Measurements from ENCODE around the gene CD2AP.

GRCh38 chr6:47496935-47497579 lies 19.5 kb downstream of the CD2AP start:
- no peak for TF ChIP-seq CTCF (conservative IDR thresholded peaks at IDR 0.05)
- no peak for TF ChIP-seq ZFX (IDR thresholded peaks at IDR 0.05)

Measured in C4-2B (cell line).